ENCODE data around the gene SYNE2.

GRCh38 chr14:64098120-64098519 lies 245.3 kb downstream of the SYNE2 start:
- TF ChIP-seq CTCF (IDR thresholded peaks at IDR 0.05 in 2 of 3, conservative IDR thresholded peaks at IDR 0.05 in 1 of 3; ENCODE audit: control insufficient read depth in 2 of 3, extremely low read depth in 1 of 3, insufficient read depth in 1 of 3, low read depth in 3 of 3, low read length in 3 of 3): no peak
- no peak for TF ChIP-seq FOS (IDR thresholded peaks at IDR 0.05; ENCODE audit: borderline replicate concordance, extremely low read depth, insufficient read length)
- TF ChIP-seq YY1 (IDR thresholded peaks at IDR 0.05; ENCODE audit: low read depth, low read length): no peak
- TF ChIP-seq EP300 (IDR thresholded peaks at IDR 0.05; ENCODE audit: borderline replicate concordance in 1 of 2, control insufficient read depth in 1 of 2, low read depth in 2 of 2, low read length in 2 of 2): no peak
- no peak for TF ChIP-seq ATF3 (IDR thresholded peaks at IDR 0.05; ENCODE audit: borderline replicate concordance, extremely low read depth, low read depth, low read length)
- TF ChIP-seq JUND (IDR thresholded peaks at IDR 0.05; ENCODE audit: low read depth, low read length): no peak
- no peak for TF ChIP-seq GATAD2B (conservative IDR thresholded peaks at IDR 0.05; ENCODE audit: low read depth)
- TF ChIP-seq SPI1 (IDR thresholded peaks at IDR 0.05; ENCODE audit: borderline replicate concordance, insufficient read depth, low read depth, low read length): no peak
- no peak for TF ChIP-seq POLR2A (IDR thresholded peaks at IDR 0.05; ENCODE audit: low read depth, low read length)
- TF ChIP-seq LARP7 (IDR thresholded peaks at IDR 0.05): no peak
- no peak for TF ChIP-seq YBX1 (IDR thresholded peaks at IDR 0.05)
- TF ChIP-seq ATF7 (IDR thresholded peaks at IDR 0.05; ENCODE audit: low read depth): no peak
- TF ChIP-seq CBX5 (IDR thresholded peaks at IDR 0.05; ENCODE audit: low read depth): no peak
